ENCODE measurements around the gene DOCK6. TPM values are rescaled to one million over a fixed set of nuclear protein-coding genes. Genes with fewer than 3 reads are reported as not detected.

DOCK6 gene
- total RNA-seq, 1 experiment from 2014 or later = 3.2 TPM

DNA sequence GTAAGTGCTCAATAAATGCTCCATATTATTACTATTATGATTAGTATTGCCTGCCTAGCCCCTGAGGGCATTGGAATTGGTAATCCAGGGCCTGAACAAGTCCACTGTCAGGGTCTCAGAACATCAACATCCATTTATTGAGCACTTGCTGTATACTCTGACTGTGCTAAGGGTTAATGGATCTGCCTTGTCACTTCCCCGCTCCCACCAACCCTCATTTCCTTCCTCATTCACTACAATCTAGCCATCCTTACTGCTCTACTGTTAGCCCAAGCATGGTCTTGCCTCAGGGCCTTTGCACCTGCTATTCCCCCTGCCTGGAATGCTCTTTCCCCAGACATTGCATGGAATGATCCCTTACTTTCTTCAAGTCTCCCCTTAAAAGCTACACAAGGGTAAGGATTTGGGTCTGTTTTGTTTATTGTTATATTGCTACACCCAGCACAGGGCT is 35.6 kb downstream of the DOCK6 start:
- no peak for DNase-seq (ENCODE audit: low read depth)

GRCh38 chr19:11225815-11226214 is 36.5 kb downstream of the DOCK6 start:
- no peak for DNase-seq (ENCODE audit: low read depth)

GRCh38 chr19:11225172-11225571 is 37.2 kb downstream of the DOCK6 start:
- DNase-seq (ENCODE audit: low read depth) = no peak

GRCh38 chr19:11224429-11224828 is 37.9 kb downstream of the DOCK6 start:
- DNase-seq (ENCODE audit: low read depth) = no peak

- DNase-seq (ENCODE audit: low read depth) = no peak
Measured at GRCh38 chr19:11223200-11223599, 39.1 kb downstream of the DOCK6 start.

DNA sequence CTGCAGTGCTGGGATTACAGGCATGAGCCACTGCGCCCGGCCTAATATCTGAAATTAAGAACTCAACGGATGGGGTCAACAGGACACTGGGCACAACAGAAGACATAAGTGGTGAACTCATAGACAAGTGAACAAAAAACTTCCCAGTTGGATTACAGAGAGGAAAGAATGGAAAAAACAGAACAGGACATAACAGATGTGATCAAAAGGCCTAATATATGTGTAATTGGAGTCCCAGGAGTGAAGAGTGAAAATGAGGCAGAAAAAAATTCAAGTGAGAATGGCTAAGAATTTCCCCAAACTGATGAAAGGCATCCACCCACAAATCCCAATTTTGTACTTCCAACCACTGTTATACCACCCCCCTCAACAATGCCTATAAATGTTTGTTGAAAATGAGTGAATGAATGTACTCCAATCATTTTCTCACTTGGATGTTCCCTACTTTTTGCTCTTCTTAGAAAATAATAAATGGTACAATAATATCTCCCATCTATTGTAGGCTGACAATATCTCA is 41.2 kb downstream of the DOCK6 start:
- no peak for DNase-seq (ENCODE audit: low read depth)

DNA sequence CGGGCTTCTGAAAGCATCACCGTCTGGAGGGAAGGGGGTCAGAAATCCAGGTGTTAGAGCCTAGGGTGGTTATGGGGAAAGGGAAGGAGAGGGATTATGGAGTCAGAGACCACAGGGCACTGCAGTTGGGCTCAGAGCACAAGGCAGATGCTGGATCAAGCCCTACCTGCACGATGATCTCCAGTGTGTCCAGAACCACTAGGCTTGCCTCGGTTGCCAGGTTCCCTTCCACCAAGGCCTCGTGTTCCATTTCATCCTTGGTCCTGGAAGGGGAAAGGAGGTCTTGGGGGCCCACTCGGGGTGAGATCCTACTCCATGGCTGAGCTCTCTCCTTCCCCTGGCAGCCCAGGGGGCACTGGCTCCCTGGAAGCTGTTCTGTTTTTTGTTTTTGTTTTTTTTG is 47.9 kb downstream of the DOCK6 start:
- DNase-seq (ENCODE audit: low read depth) = no peak

DNA sequence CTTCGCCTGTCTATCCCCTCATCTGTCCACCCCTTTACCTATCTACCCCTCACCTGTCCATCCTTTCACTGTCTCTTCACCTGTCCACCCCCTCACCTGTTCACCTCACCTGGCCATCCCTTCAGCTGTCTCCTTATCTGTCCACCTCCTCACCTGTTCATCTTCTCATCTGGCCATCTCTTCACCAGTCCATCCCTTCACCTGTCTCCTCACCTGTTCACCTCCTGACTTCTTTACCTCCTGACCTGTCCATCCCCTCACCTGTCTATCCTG is 51.7 kb downstream of the DOCK6 start:
- DNase-seq (ENCODE audit: low read depth) = no peak

GRCh38 chr19:11209839-11210655 is 52.3 kb downstream of the DOCK6 start:
- DNase-seq (ENCODE audit: low read depth) = no peak

GRCh38 chr19:11208561-11209471 is 53.5 kb downstream of the DOCK6 start:
- peak; percentile 67 for DNase-seq (ENCODE audit: low read depth)

DNA sequence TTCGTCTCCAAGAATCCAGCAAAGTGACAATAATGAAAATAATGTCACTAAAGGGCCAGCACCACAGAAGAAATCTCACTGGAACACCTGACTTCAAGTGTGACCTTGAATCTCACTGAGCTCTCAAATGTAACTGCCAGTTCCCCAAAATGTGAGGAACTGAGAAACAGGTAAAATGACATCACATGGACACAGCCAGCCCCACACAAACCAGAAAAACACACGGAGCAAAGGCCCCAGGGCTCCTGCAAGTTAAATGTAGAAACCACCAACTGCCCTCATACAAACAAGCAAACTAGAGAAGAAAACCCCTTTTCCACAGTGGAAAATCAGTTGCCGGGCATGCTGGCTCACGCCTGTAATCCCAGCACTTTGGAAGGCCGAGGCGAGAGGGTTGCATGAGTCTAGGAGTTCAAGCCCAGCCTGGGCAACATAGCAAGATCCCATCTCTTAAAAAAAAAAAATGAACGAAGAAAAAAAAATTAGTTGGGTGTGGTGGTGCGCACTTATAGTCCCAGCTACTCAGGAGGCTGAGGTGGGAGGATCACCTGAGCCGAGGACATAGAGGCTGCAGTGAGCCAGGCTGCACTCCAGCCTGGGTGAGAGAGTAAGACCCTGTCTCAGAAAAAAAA is 56.3 kb downstream of the DOCK6 start:
- DNase-seq (ENCODE audit: low read depth) = no peak

- peak; percentile 73 for DNase-seq (ENCODE audit: low read depth)
Measured at GRCh38 chr19:11204943-11205349, 57.4 kb downstream of the DOCK6 start.

GRCh38 chr19:11204076-11204602 is 58.2 kb downstream of the DOCK6 start:
- DNase-seq (ENCODE audit: low read depth) = no peak

- DNase-seq (ENCODE audit: low read depth) = peak; percentile 92
Measured at GRCh38 chr19:11203194-11204075, 58.9 kb downstream of the DOCK6 start.

DNA sequence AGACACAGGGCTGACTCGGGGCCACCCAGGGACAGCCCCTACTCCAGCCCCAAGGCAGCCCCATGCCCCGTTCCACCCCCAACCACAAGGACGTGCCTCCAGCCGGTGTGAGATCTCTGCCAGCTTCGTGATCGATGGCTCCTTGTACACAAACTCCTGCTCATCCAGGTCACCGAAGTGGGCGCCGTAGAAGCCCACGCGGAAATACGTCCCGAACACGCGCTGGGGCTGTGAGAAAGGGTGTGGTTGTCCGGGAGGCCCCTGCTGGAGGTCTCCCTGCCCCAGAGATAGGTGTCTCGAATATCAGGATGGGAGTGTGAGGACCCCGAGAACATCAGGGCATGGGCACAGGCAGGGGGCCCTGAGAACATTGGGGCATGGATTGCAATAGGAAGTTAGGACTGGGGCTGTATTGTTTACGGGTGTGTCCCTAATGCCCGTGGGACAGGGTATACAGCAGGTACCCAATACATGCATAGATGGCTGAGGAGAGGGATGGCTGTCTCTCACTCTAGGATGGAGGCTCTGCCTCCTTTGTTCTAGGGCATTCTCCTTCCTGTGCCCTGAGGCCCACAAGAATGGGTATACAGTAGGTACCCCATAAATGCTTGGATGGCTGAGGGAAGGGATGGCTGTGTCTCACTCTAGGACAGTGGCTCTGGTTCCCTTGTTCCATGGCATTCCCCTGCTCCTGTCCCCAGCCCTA is 59.7 kb downstream of the DOCK6 start:
- no peak for DNase-seq (ENCODE audit: low read depth)

GRCh38 chr19:11201791-11202190 is 60.5 kb downstream of the DOCK6 start:
- DNase-seq (ENCODE audit: low read depth) = no peak

GRCh38 chr19:11200931-11201330 is 61.4 kb downstream of the DOCK6 start:
- DNase-seq (ENCODE audit: low read depth) = no peak

DNA sequence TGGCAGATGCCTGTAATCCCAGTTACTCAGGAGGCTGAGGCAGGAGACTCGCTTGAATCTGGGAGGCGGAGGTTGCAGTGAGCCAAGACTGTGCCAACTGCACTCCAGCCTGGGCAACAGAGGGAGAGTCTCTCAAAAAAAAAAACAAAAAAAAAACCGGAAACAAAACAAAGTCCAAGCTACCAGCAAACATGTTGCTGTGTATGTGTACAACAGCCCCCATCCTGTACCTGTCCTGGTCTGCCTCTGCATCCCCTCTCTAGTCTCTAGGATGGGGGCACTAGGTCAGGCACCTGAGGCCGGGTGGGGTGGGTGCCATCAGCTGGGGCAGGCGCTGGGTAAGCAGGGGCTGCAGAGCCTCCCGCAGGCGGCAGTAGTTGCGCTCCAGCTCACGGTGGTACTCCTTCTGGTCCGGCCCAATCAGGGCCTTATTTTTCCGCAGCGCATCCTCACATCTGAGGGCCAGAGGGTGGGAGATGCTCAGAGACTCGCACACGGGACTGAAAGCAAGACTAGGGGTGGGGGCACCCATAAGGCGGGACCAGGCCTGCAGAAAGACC is 62.2 kb downstream of the DOCK6 start:
- DNase-seq (ENCODE audit: low read depth) = no peak

GRCh38 chr19:11199517-11199916 is 62.8 kb downstream of the DOCK6 start:
- DNase-seq (ENCODE audit: low read depth) = no peak

All from RPMI7951 (cell line).